AG09319 (cell line): ENCODE results near the gene CSTF1.
A peak's percentile ranks its signal among the peaks of the same experiment; 100 is the strongest.

ENCODE experiments used
- DNase-seq: peaks from one replicate; pipeline ENCODE4 v3.0.0-alpha.2; 2010; ENCODE audit warnings: low read depth; ENCODE audit errors: extremely low read depth
- CTCF ChIP-seq: IDR thresholded peaks from 2 replicates; pipeline ENCODE4 v1.5.1; 2011; ENCODE audit warnings: low read depth, mild to moderate bottlenecking, inconsistent platforms, low read length, moderate library complexity

Gene CSTF1

DNA sequence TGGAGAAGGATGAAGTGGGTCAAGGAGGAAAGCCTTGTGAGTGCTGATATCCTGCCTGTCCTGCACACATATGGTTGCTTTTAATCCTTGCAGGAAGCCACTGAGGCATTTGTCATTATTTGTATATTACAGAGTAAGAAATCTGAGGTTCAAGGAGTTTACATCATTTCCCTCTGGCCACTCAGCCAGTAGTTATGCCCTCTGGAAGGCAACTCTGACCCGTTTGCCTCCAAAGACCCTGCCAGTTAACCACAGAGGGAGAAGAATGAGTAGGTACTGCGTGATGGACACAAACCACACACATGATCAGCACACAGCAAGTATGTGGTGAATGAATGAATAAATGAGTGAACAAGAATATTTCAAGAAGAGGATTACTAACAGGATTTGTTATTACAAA, 41.6 kb upstream of the CSTF1 start:
- no peak for DNase-seq
- TF ChIP-seq CTCF, result no peak

- TF ChIP-seq CTCF, result no peak
- no peak for DNase-seq
Measured at GRCh38 chr20:56352345-56353055, 39.9 kb upstream of the CSTF1 start.

- DNase-seq, result no peak
- no peak for TF ChIP-seq CTCF
Measured at GRCh38 chr20:56353356-56353755, 39.1 kb upstream of the CSTF1 start.

- no peak for DNase-seq
Measured at GRCh38 chr20:56358070-56358469, 34.4 kb upstream of the CSTF1 start.

DNA sequence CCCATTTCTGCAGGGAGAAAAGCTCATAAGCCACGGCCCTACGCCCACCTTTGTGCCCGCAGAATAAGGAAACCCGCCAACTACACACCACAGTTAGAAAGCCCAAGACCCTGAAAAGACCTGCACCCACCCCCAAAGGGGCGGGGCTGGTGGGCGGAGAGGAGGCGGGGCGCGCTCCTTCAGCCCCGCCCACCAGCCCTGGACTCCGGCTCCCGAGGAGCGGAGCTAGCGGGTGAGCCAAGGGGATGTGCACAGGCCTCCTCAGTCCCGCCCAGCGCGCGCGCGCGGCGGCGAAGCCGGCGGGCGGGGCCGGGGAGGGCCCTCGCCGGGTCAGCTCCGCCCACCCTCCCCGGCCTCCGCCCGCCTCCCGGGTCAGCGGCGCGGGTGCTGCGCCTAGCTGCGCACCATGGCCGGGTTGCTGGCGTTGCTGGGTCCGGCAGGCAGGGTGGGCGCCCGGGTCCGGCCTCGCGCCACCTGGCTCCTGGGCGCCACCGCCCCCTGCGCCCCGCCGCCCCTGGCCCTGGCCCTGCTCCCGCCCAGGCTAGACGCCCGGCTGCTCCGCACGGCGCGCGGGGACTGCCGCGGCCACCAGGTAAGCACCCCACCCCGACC, 33.7 kb upstream of the CSTF1 start, which contains the start of gene FAM210B:
TSS of gene FAM210B (plus strand) at position 375 of the 612 bp plus-strand sequence. CDS start at position 407, 32 bp downstream.
- TF ChIP-seq CTCF, result no peak
- peak; percentile 67 for DNase-seq

More at GRCh38 chr20:56358070-56358469, 34.4 kb upstream of the CSTF1 start:
- TF ChIP-seq CTCF, result no peak

- DNase-seq, result no peak
- no peak for TF ChIP-seq CTCF
Measured at GRCh38 chr20:56359212-56360132, 33.0 kb upstream of the CSTF1 start.
